Astrocyte of the cerebellum (primary cell): ENCODE results near the gene RASSF5.
"Not testable (repeated sequence)": the region's sequence is repeated elsewhere in the genome, so short reads cannot be mapped to it uniquely, and the experiment has no call there.

Experiments used
- DNase-seq: peaks from one replicate; pipeline ENCODE4 v3.0.0-alpha.2; 2011; ENCODE audit warnings: low read depth
- H3K4me3 ChIP-seq: 2 replicates; pipeline ENCODE4 v1.5.1; 2011; ENCODE audit warnings: mild to moderate bottlenecking, low read depth, low read length, moderate library complexity
- in situ Hi-C: cut with HindIII; loops from 2 replicates; pipeline ENCODE4 v1.10.0; 2017; ENCODE audit warnings: low sequenced_read_pairs
- TF ChIP-seq, protein P1 (sequence below): IDR thresholded peaks from 2 replicates; pipeline ENCODE4 v1.5.1; 2012; ENCODE audit warnings: low read length, low read depth, moderate library complexity, mild to moderate bottlenecking; ENCODE audit errors: missing control alignments

The RASSF5 gene

DNA sequence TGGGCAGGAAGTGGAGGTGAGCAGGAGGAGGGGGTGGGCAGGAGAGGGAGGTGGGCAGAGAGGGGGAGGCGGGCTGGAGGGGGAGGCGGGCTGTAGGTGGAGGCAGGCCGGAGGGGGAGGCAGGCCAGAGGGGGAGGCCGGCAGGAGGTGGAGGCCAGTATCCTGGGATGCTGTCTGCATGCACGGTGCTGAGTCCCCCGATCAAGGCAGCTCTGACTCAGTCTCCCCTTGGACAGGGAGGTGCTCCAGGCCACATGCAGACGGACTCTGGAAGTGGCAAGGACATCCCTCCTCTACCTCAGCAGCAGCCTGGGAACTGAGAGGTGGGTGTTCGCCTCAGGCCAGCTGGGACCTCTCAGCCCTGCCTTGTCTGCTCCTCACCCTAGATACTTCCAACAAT is 27.1 kb upstream of the RASSF5 start:
- H3K4me3 ChIP-seq: no peak overlapping the region
- in situ Hi-C loops: no loop called here
- TF ChIP-seq, protein P1, sequence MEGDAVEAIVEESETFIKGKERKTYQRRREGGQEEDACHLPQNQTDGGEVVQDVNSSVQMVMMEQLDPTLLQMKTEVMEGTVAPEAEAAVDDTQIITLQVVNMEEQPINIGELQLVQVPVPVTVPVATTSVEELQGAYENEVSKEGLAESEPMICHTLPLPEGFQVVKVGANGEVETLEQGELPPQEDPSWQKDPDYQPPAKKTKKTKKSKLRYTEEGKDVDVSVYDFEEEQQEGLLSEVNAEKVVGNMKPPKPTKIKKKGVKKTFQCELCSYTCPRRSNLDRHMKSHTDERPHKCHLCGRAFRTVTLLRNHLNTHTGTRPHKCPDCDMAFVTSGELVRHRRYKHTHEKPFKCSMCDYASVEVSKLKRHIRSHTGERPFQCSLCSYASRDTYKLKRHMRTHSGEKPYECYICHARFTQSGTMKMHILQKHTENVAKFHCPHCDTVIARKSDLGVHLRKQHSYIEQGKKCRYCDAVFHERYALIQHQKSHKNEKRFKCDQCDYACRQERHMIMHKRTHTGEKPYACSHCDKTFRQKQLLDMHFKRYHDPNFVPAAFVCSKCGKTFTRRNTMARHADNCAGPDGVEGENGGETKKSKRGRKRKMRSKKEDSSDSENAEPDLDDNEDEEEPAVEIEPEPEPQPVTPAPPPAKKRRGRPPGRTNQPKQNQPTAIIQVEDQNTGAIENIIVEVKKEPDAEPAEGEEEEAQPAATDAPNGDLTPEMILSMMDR: no peak
- no peak for DNase-seq

DNA sequence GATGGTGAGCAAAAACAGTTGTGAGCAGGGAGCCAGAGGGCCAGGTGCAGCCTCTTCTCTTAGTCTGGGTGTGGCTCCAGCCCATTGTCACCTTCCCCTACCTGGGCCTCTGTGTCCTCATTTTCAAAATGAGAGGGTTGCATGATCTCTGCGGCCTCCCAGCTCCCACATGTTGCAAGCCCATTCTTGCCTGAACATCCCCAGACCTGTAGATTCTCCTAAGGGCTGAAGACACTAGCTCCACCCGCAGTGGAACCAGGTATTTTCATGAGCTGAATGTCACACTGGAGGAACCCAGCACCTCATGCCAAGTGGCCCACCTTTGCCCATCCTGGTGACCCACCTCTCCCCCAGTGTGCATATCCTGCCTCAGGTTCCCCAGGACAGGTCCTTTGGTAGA is 24.7 kb upstream of the RASSF5 start:
- TF ChIP-seq, protein P1: no peak
- no peak for DNase-seq
- in situ Hi-C loops: no loop called here

DNA sequence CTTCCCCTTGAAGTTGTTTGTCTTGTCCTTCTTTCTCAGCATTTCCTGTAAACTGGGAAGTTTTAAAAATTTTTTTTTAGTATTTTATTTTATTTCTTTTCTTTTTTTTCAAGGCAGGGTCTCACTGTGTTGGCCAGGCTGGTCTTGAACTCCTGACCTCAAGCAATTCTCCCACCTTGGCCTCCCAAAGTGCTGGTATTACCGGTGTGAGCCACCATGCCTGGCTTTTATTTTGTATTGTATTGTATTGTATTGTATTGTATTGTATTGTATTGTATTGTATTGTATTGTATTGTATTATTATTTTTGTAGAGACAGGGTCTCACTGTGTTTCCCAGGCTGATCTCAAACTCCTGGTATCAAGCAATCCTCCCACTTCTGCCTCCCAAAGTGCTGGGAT is 23.5 kb upstream of the RASSF5 start:
- in situ Hi-C loops, DNase-seq, H3K4me3 ChIP-seq: not testable (repeated sequence)

More for the DNA sequence above, 24.7 kb upstream of the RASSF5 start:
- H3K4me3 ChIP-seq: no peak overlapping the region

DNA sequence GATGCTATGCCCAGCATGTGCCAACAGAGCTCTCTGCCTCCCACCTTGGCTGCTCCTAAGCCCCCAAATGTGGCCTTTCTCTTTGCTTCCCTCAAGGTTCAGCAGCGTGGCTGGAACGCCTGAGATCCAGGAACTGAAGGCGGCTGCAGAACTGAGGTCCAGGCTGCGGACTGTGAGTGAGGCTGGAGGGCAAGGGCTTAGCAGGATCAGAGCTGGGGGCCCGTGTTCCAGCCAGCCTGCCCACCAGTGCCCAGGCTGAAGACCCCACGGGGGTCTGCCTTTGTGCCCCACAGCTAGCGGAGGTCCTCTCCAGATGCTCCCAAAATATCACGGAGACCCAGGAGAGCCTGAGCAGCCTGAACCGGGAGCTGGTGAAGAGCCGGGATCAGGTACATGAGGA is 22.4 kb upstream of the RASSF5 start:
- no peak for DNase-seq
- in situ Hi-C loops: no loop called here
- no peak overlapping the region for H3K4me3 ChIP-seq
- TF ChIP-seq, protein P1: no peak

DNA sequence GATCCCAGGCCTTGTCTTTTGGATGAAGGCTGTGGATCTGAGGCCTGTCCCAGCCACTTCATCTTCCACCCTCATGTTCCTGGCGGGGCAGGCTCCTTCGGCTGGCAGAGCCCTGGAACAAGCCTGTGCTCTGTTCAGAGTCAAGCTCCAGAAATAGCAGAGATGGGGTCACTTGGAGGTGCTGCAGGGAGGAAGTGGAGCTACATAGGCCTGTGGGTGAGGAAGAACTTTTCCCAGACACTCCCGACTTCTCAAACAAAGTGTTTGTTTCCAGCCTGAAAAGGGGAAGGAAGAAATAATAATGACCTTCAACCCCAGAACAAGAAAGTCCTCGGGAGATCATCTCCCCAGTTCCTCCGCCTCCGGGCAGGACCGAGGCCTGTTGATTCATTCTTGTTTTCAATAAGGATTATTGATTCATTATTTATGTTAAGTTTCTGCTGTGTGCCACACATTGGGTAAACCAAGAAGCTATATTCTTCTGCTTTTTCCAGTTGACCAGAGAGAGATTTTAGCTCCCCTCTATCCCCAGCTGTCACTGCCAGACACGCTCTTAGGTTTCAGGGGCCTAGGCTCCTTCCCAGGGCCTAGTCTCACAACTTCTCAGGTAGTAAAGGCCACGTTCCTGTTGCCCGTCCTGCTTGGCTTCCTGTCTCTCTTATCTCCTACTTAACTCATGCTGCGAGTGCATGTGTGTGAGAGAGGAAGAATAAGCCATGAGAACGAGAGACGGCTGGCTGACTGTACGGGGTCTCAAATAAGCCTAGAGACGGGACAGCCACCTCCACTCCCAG is 20.1 kb upstream of the RASSF5 start:
- no peak for DNase-seq
- H3K4me3 ChIP-seq: no peak overlapping the region
- TF ChIP-seq, protein P1: no peak
- in situ Hi-C loops: no loop called here

DNA sequence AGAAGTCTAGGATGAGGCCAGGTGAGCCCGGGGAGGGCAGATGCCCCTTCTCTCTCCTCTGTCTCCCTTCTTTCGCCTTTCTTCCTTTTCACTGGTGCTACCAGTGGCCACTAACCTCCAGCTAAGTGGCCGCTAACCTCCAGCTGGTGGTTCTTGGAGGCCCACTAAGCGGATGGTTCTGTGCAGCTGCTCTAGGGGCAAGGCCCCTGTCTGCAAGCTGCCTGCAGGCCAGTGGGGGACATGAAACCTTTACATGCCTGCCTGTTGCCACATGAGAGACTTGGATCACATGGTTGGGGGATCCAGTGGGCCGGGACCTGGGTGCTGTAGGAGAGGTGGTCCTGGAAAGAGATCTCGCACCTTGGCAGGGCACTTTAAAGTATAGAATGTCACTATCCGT is 19.4 kb upstream of the RASSF5 start:
- in situ Hi-C loops: no loop called here
- no peak for DNase-seq
- no peak overlapping the region for H3K4me3 ChIP-seq
- TF ChIP-seq, protein P1: no peak

DNA sequence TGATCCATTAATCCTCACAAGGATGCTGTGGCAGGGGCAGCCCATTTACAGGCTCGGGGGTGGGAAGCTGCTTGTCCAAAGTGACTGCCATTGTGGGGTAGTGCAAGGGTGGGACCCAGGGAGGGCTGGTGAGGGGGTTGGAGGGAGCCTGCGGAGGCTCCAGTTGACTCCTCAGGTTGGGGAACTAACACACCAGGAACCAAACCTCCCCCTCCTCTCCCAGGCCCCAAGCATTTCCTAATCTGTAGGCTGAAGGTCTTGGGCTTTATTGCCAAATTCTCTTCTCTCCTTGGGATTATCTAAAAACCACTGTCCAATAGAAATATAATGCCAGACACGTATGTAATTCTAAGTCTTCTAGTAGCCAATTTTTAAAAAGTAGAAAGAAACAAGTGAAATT is 18.9 kb upstream of the RASSF5 start:
- in situ Hi-C loops: no loop called here
- H3K4me3 ChIP-seq: no peak overlapping the region
- DNase-seq: no peak
- TF ChIP-seq, protein P1: no peak
